GM23338 (cell line): Measurements from ENCODE around the gene FIBP. TPM values are rescaled to one million over a fixed set of nuclear protein-coding genes. Genes with fewer than 3 reads are reported as not detected.

Experiments
- ATAC-seq: fragments of 200-7000 bp; cut with Tn5 transposase; 3 replicates; pipeline ENCODE4 v1.9.1; 2020
- DNase-seq: peaks from one replicate; pipeline ENCODE4 v3.0.0-alpha.2; 2015; ENCODE audit warnings: low spot score
- H2AFZ ChIP-seq: fragments of 200-600 bp; sonication (generic); 2 replicates; pipeline ENCODE4 v1.8.0; 2016; ENCODE audit warnings: antibody characterized with exemption, mild to moderate bottlenecking, moderate library complexity
- H3F3A ChIP-seq: fragments of 200-600 bp; sonication (generic); replicated peaks from 2 replicates; pipeline ENCODE4 v1.8.0; 2017; ENCODE audit warnings: antibody characterized with exemption, mixed run types, low read depth
- H3K27ac ChIP-seq: fragments of 200-600 bp; sonication (generic); 2 replicates; pipeline ENCODE4 v1.6.1; 2016; ENCODE audit warnings: low read depth
- H3K27me3 ChIP-seq: fragments of 200-600 bp; sonication (generic); 2 replicates; pipeline ENCODE4 v1.8.0; 2016; ENCODE audit warnings: mild to moderate bottlenecking, mixed run types, moderate library complexity; ENCODE audit not compliant: insufficient read depth
- H3K36me3 ChIP-seq: fragments of 200-600 bp; sonication (generic); 2 replicates; pipeline ENCODE4 v1.8.0; 2016; ENCODE audit warnings: mild to moderate bottlenecking; ENCODE audit not compliant: insufficient read depth
- H3K4me1 ChIP-seq: fragments of 200-600 bp; sonication (generic); 2 replicates; pipeline ENCODE4 v1.8.0; 2016; ENCODE audit warnings: mild to moderate bottlenecking, moderate library complexity; ENCODE audit not compliant: insufficient read depth
- H3K4me2 ChIP-seq: fragments of 200-600 bp; sonication (generic); 2 replicates; pipeline ENCODE4 v1.7.1; 2017; ENCODE audit warnings: mixed run types
- H3K4me3 ChIP-seq: fragments of 200-600 bp; sonication (generic); 2 replicates; pipeline ENCODE4 v1.6.1; 2016; ENCODE audit warnings: mixed run types
- H3K79me2 ChIP-seq: fragments of 200-600 bp; sonication (generic); replicated peaks from 2 replicates; pipeline ENCODE4 v1.8.0; 2017; ENCODE audit warnings: mild to moderate bottlenecking; ENCODE audit not compliant: insufficient read depth
- H3K9me2 ChIP-seq: fragments of 200-600 bp; sonication (generic); 2 replicates; pipeline ENCODE4 v1.8.0; 2017; ENCODE audit not compliant: insufficient read depth
- H4K20me1 ChIP-seq: fragments of 200-600 bp; sonication (generic); replicated peaks from 2 replicates; pipeline ENCODE4 v1.8.0; 2017; ENCODE audit warnings: mild to moderate bottlenecking; ENCODE audit not compliant: insufficient read depth
- H3K27ac Mint-ChIP-seq: 2 replicates; pipeline ENCODE4 v1.8.0; 2020; ENCODE audit warnings: inconsistent platforms, mild to moderate bottlenecking, moderate library complexity, mixed read lengths
- H3K27me3 Mint-ChIP-seq: 3 replicates; pipeline ENCODE4 v1.8.0; 2022; ENCODE audit warnings: low read depth, mild to moderate bottlenecking, moderate library complexity, mixed read lengths, inconsistent platforms; ENCODE audit not compliant: insufficient read depth, poor library complexity
- H3K36me3 Mint-ChIP-seq: 3 replicates; pipeline ENCODE4 v1.8.0; 2021; ENCODE audit warnings: low read depth, mild to moderate bottlenecking, inconsistent platforms, moderate library complexity, mixed read lengths
- H3K4me1 Mint-ChIP-seq: 3 replicates; pipeline ENCODE4 v1.8.0; 2020; ENCODE audit warnings: mild to moderate bottlenecking, inconsistent platforms, mixed read lengths
- H3K4me3 Mint-ChIP-seq: 3 replicates; pipeline ENCODE4 v1.8.0; 2021; ENCODE audit warnings: moderate library complexity, mild to moderate bottlenecking, inconsistent platforms, mixed read lengths
- H3K9me3 Mint-ChIP-seq: 3 replicates; pipeline ENCODE4 v1.8.0; 2020; ENCODE audit warnings: moderate library complexity, mild to moderate bottlenecking, inconsistent platforms, mixed read lengths
- CREB1 ChIP-seq: fragments of 250-450 bp; sonication (Bioruptor Pico); IDR thresholded peaks from 2 replicates; pipeline ENCODE4 v1.5.0; 2020; ENCODE audit warnings: low read depth, mild to moderate bottlenecking, moderate library complexity
- CTCF ChIP-seq, 2 experiments: fragments of 200-600 bp in 1 of 2; sonication (generic) in 1 of 2; conservative IDR thresholded peaks; 2 replicates each; pipeline versions ENCODE4 v1.5.1 to v1.6.1; 2016 to 2017; ENCODE audit warnings: antibody characterized with exemption in 2 of 2, low read depth in 2 of 2, mild to moderate bottlenecking in 2 of 2, moderate library complexity in 1 of 2
- ETS1 ChIP-seq: IDR thresholded peaks from 2 replicates; pipeline ENCODE4 v1.6.1; 2016; ENCODE audit warnings: antibody characterized with exemption
- NANOG ChIP-seq: IDR thresholded peaks from 2 replicates; pipeline ENCODE4 v1.6.1; 2016; ENCODE audit warnings: antibody characterized with exemption, borderline replicate concordance
- POLR2AphosphoS5 ChIP-seq: IDR thresholded peaks from 2 replicates; pipeline ENCODE4 v1.6.1; 2016; ENCODE audit warnings: antibody characterized with exemption, low read depth
- long read RNA-seq: library from polyadenylated mRNA; unstranded; transcript quantifications from one replicate; pipeline ENCODE4 v2.0.0, GENCODE V29; 2020; ENCODE audit not compliant: unreplicated experiment
- polyA plus RNA-seq: library from polyadenylated mRNA; unstranded; fragments of >200 nt; fragmentation: Nextera tagmentation; extraction: Ambion mirVana; gene quantifications from 2 replicates; pipeline ENCODE4 v1.2.1, GENCODE V29; 2016
- total RNA-seq: library from RNA; depleted of rRNA; stranded (reverse); fragments of >200 nt; shearing (Covaris generic); gene quantifications from 2 replicates; pipeline ENCODE4 v1.2.3, GENCODE V29; 2014; rRNA removed
- TF ChIP-seq, protein P1 (sequence below): IDR thresholded peaks from one replicate; pipeline ENCODE4 v1.6.1; 2018; ENCODE audit warnings: antibody characterized with exemption; ENCODE audit not compliant: unreplicated experiment

FIBP gene
- total RNA-seq: 94.3 and 102 TPM in 2 replicates
- polyA plus RNA-seq: 79.0 and 84.4 TPM in 2 replicates
- long read RNA-seq, transcript FIBP-211 (9 exons, 1,010 nt): minor isoform, 5 of 102 reads
- long read RNA-seq, transcript FIBP-202 (10 exons, 1,248 nt): major isoform, 71 of 102 reads
- long read RNA-seq, transcript FIBP-201 (10 exons, 1,261 nt): minor isoform, 10 of 102 reads
- long read RNA-seq, partial matches to known transcripts: 5 of 102 reads
- long read RNA-seq, other reads (novel, unspliced or antisense): 10 of 102 reads

DNA sequence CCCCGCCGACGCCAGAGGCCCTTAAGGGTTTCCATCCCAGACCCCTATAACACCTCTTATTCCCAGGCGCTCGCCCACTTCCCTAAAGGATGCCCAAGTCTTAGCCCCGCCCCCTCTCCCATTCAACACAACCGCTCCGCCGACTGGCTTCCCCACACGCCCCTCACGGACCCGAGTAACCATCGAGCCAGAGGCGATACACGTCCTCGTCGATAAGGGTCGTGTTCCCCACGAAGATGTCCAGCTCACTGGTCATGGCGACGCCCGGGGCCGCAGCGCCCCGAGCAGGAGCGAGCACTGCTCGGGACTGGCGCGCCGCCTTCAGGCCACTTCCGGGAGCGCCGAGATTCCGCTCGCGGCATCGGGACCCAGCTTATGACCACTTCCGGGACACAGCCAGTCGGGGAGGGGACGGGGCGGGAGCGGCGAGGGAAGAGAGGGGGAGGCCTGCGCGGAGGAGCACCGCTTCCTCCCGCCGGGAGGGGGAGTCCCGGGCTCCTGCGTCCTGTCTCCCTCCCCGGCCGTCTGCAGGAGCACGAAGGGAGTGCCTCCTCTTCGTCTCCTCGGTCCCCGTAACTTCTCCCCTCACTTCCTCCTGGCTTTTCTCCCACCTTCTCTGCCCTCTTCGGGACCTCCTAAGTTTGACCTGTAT, at the start of gene FIBP:
Gene FIBP, minus strand, starts transcription at position 309 of the 652 bp plus-strand sequence. Its CDS starts 53 bp downstream, at position 256.
- H3K79me2 ChIP-seq: peaks cover 13% of the 10 kb centered on the region
- H3K4me3 ChIP-seq: peak within 1 kb of the TSS; percentile 93
- peaks cover 40% of the 10 kb centered on the region for H3K27me3 Mint-ChIP-seq
- H3K9me3 Mint-ChIP-seq: peaks cover 2% of the 10 kb centered on the region; the same call in 1 of the 3 replicates
- peak within 1 kb of the TSS; percentile 95 for H2AFZ ChIP-seq
- peaks cover 42% of the 10 kb centered on the region for H3K36me3 Mint-ChIP-seq
- peak within 1 kb of the TSS; percentile 83 for H3K27ac ChIP-seq
- peak within 1 kb of the TSS; percentile 98 for H3K4me3 Mint-ChIP-seq
- no peaks in the 10 kb centered on the region for H3K9me2 ChIP-seq
- H3K4me1 ChIP-seq: peaks cover 29% of the 10 kb centered on the region
- H3K4me2 ChIP-seq: peak within 1 kb of the TSS; percentile 89
- peaks cover 39% of the 10 kb centered on the region for H3F3A ChIP-seq
- peaks cover 25% of the 10 kb centered on the region for H3K27me3 ChIP-seq
- H4K20me1 ChIP-seq: peaks cover 25% of the 10 kb centered on the region
- ATAC-seq (peak; percentile 62), DNase-seq (peak; percentile 97)
- H3K36me3 ChIP-seq: peaks cover 14% of the 10 kb centered on the region; the same call in 1 of the 2 replicates
- H3K27ac Mint-ChIP-seq: peak within 1 kb of the TSS; percentile 99
- peaks cover 42% of the 10 kb centered on the region for H3K4me1 Mint-ChIP-seq
- TF ChIP-seq, protein P1, sequence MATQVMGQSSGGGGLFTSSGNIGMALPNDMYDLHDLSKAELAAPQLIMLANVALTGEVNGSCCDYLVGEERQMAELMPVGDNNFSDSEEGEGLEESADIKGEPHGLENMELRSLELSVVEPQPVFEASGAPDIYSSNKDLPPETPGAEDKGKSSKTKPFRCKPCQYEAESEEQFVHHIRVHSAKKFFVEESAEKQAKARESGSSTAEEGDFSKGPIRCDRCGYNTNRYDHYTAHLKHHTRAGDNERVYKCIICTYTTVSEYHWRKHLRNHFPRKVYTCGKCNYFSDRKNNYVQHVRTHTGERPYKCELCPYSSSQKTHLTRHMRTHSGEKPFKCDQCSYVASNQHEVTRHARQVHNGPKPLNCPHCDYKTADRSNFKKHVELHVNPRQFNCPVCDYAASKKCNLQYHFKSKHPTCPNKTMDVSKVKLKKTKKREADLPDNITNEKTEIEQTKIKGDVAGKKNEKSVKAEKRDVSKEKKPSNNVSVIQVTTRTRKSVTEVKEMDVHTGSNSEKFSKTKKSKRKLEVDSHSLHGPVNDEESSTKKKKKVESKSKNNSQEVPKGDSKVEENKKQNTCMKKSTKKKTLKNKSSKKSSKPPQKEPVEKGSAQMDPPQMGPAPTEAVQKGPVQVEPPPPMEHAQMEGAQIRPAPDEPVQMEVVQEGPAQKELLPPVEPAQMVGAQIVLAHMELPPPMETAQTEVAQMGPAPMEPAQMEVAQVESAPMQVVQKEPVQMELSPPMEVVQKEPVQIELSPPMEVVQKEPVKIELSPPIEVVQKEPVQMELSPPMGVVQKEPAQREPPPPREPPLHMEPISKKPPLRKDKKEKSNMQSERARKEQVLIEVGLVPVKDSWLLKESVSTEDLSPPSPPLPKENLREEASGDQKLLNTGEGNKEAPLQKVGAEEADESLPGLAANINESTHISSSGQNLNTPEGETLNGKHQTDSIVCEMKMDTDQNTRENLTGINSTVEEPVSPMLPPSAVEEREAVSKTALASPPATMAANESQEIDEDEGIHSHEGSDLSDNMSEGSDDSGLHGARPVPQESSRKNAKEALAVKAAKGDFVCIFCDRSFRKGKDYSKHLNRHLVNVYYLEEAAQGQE: no peak
- peak; percentile 58 to 63 for TF ChIP-seq CTCF (conservative IDR thresholded peaks at IDR 0.05; ENCODE audit: low read depth in 2 of 2)
- peak; percentile 95 for TF ChIP-seq POLR2AphosphoS5
- peak; percentile 91 for TF ChIP-seq CREB1 (CRISPR knock-in tag)
- 0 out of 2 replicates have a peak, but pooled peaks have one; percentile 61 for TF ChIP-seq ETS1
- TF ChIP-seq NANOG: no peak

DNA sequence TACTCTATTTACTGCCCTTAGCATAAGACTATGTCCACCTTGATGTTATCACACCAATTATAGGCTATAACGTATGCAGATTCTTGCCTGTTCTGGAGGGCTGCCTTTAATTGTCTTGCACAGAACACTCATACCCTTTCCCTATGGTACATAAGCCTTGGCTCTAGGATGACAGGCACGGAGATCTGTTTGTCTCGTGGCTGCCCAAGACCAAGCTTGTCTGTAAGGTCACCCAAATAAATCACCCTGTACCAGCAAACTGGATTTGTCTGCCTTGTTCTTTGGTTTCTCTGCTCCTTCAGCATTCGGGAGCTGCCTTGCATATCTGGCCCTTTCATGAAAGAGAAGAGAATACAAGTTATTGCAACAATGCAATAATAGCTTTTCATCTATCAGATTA, 49.5 kb upstream of the FIBP start:
- H3K27ac Mint-ChIP-seq: no peak overlapping the region
- H3K27ac ChIP-seq: no peak overlapping the region
- no peaks in the 10 kb centered on the region for H3K36me3 Mint-ChIP-seq
- no peak for TF ChIP-seq CREB1 (CRISPR knock-in tag)
- no peak for TF ChIP-seq CTCF (conservative IDR thresholded peaks at IDR 0.05; ENCODE audit: low read depth in 2 of 2)

More for the DNA sequence above, 49.5 kb upstream of the FIBP start:
- Mint-ChIP-seq H3K4me3 (no peak overlapping the region), H3K9me3 (no peaks in the 10 kb centered on the region), H3K27me3 (peaks cover 11% of the 10 kb centered on the region), H3K4me1 (peaks cover 8% of the 10 kb centered on the region; the same call in 2 of the 3 replicates)
- H3F3A ChIP-seq: no peaks in the 10 kb centered on the region
- peak overlapping the region; percentile 48; the same call in 1 of the 2 replicates for H2AFZ ChIP-seq
- H4K20me1 ChIP-seq: no peaks in the 10 kb centered on the region
- ATAC-seq (no peak), DNase-seq (no peak)
- H3K4me1 ChIP-seq: no peaks in the 10 kb centered on the region
- H3K79me2 ChIP-seq: no peaks in the 10 kb centered on the region
- no peak overlapping the region for H3K4me2 ChIP-seq
- H3K9me2 ChIP-seq: no peaks in the 10 kb centered on the region
- H3K4me3 ChIP-seq: no peak overlapping the region
- H3K27me3 ChIP-seq: no peaks in the 10 kb centered on the region
- no peaks in the 10 kb centered on the region for H3K36me3 ChIP-seq
